Thyroid gland (tissue), 4 donors: ENCODE results near the gene PSMC5. TPM values are rescaled to one million over a fixed set of nuclear protein-coding genes. Genes with fewer than 3 reads are reported as not detected.
"Not testable (repeated sequence)": the region's sequence is repeated elsewhere in the genome, so short reads cannot be mapped to it uniquely, and the experiment has no call there.

Experiments
- DNase-seq, 2 donors: peaks; one replicate each; pipeline ENCODE4 v3.0.0-alpha.2; 2019
- H3K27ac ChIP-seq, 3 donors: fragments of 200-600 bp; sonication (generic); 1 replicate in 2 of 3; 2 replicates in 1 of 3; pipeline ENCODE4 v1.5.1; 2016 to 2019; ENCODE audit warnings: mild to moderate bottlenecking in 1 of 3, moderate library complexity in 1 of 3
- H3K27me3 ChIP-seq: fragments of 200-600 bp; sonication (generic); one replicate; pipeline ENCODE4 v1.5.1; 2019
- H3K36me3 ChIP-seq, 2 donors: fragments of 200-600 bp; sonication (generic); one replicate each; pipeline ENCODE4 v1.5.1; 2016 to 2019
- H3K4me1 ChIP-seq, 2 donors: fragments of 200-600 bp; sonication (generic); one replicate each; pipeline ENCODE4 v1.5.1; 2017 to 2019
- H3K4me3 ChIP-seq, 3 donors: fragments of 200-600 bp; sonication (generic); replicated peaks in 1 of 3; 1 replicate in 2 of 3; 2 replicates in 1 of 3; pipeline ENCODE4 v1.5.1; 2016; ENCODE audit warnings: mild to moderate bottlenecking in 1 of 3
- H3K9me3 ChIP-seq: fragments of 200-600 bp; sonication (generic); one replicate; pipeline ENCODE4 v1.5.1; 2017
- CTCF ChIP-seq, 6 experiments: fragments of 200-600 bp in 3 of 6; fragments of 450-650 bp in 3 of 6; sonication (generic) in 3 of 6; IDR thresholded peaks; one replicate each; pipeline ENCODE4 v1.5.1; 2016 to 2019; ENCODE audit warnings: antibody characterized with exemption in 6 of 6, mild to moderate bottlenecking in 2 of 6, inconsistent platforms in 1 of 6, moderate library complexity in 1 of 6
- POLR2A ChIP-seq, 2 donors: fragments of 450-650 bp; IDR thresholded peaks; one replicate each; pipeline ENCODE4 v1.6.1; 2017; ENCODE audit warnings: antibody characterized with exemption in 2 of 2, mild to moderate bottlenecking in 2 of 2, moderate library complexity in 1 of 2
- WGBS, 2 donors: methylation state at CpG; one replicate each; pipeline ENCODE4 v1.1.5; 2017; 5-methylcytosine and 5-hydroxymethylcytosine counted together
- intact Hi-C: fragments of 100-400 bp; cut with DNase I; formaldehyde crosslinking; loops from one replicate; pipeline ENCODE4 v1.15.1; 2023
- total RNA-seq, 4 donors: library from RNA; depleted of rRNA; stranded (reverse); fragments of >200 nt; gene quantifications; one replicate each; pipeline ENCODE4 v1.2.3, GENCODE V29; 2016

Gene PSMC5
- total RNA-seq, 4 donors from 2014 or later = 79.1 to 98.3 (median 86.4) TPM

- DNase-seq, H3K27ac ChIP-seq, H3K4me3 ChIP-seq, H3K9me3 ChIP-seq, intact Hi-C loops, H3K27me3 ChIP-seq, H3K4me1 ChIP-seq, H3K36me3 ChIP-seq: not testable (repeated sequence)
- WGBS, 2 donors = 69 to 75% methylated on average over 9 of the region's 9 CpGs
Observed at GRCh38 chr17:63878413-63878812, 51.2 kb downstream of the PSMC5 start.

- no peak for DNase-seq
- 79 to 86% methylated on average over 9 to 12 of the region's 12 CpGs for WGBS, 2 donors
Observed at GRCh38 chr17:63880706-63881105, 53.5 kb downstream of the PSMC5 start.

GRCh38 chr17:63881337-63881736, 54.1 kb downstream of the PSMC5 start:
- DNase-seq, H3K36me3 ChIP-seq, H3K27me3 ChIP-seq, H3K4me1 ChIP-seq, H3K27ac ChIP-seq, H3K9me3 ChIP-seq, intact Hi-C loops, H3K4me3 ChIP-seq: not testable (repeated sequence)
- WGBS, 2 donors = 62 to 66% methylated on average over 11 of the region's 11 CpGs

More at GRCh38 chr17:63880706-63881105, 53.5 kb downstream of the PSMC5 start:
- Histone ChIP-seq H3K27me3 (no peaks in the 10 kb centered on the region), H3K4me1 (no peaks in the 10 kb centered on the region), H3K27ac (no peak overlapping the region), H3K36me3 (no peaks in the 10 kb centered on the region), H3K4me3 (no peak overlapping the region), H3K9me3 (no peaks in the 10 kb centered on the region)
- no peak for TF ChIP-seq POLR2A (IDR thresholded peaks at IDR 0.05)
- no peak for TF ChIP-seq CTCF (IDR thresholded peaks at IDR 0.05)
- intact Hi-C loops = no loop called here

Other genes starting within 250 kb of the PSMC5 start
- 10 to 100 TPM; 15.3 to 17.1 (median 16.0) TPM for gene TACO1, start 226.5 kb upstream of the PSMC5 start, total RNA-seq
- 10 to 100 TPM; 38.6 to 68.0 (median 43.8) TPM for gene MAP3K3, start 205.0 kb upstream of the PSMC5 start, total RNA-seq
- 10 to 100 TPM in 1 of 4 donors, 1 to 10 TPM in 3; 3.9 to 10.7 (median 7.2) TPM for gene LIMD2, start 127.3 kb upstream of the PSMC5 start, total RNA-seq
- 10 to 100 TPM; 28.6 to 44.6 (median 32.2) TPM for gene STRADA, start 85.6 kb upstream of the PSMC5 start, total RNA-seq
- gene CCDC47, start 53.8 kb upstream of the PSMC5 start, total RNA-seq = 100 to 1,000 TPM in 1 of 4 donors, 10 to 100 TPM in 3; 69.4 to 120 (median 85.1) TPM
- 100 to 1,000 TPM in 1 of 4 donors, 10 to 100 TPM in 3; 76.3 to 138 (median 89.1) TPM for gene DDX42, start 53.3 kb upstream of the PSMC5 start, total RNA-seq
- 10 to 100 TPM; 37.8 to 64.7 (median 47.2) TPM for gene FTSJ3, start 232 bp downstream of the PSMC5 start, total RNA-seq
- gene SMARCD2, start 15.3 kb downstream of the PSMC5 start, total RNA-seq = 100 to 1,000 TPM in 1 of 4 donors, 10 to 100 TPM in 3; 75.0 to 101 (median 90.4) TPM
- not detected for gene CSH2, start 46.2 kb downstream of the PSMC5 start, total RNA-seq
- not detected for gene GH2, start 54.5 kb downstream of the PSMC5 start, total RNA-seq
- gene CSH1, start 69.1 kb downstream of the PSMC5 start, total RNA-seq = not detected
- gene CSHL1, start 83.8 kb downstream of the PSMC5 start, total RNA-seq = not detected
- gene GH1, start 91.4 kb downstream of the PSMC5 start, total RNA-seq = not detected
- 1 to 10 TPM in 2 of 4 donors, not detected in 2; 1.3 to 1.8 TPM for gene CD79B, start 104.9 kb downstream of the PSMC5 start, total RNA-seq
- 1 to 10 TPM; 2.4 to 7.1 (median 4.0) TPM for gene SCN4A, start 145.5 kb downstream of the PSMC5 start, total RNA-seq
- 1 to 10 TPM; 1.7 to 5.6 (median 4.2) TPM for gene PRR29, start 170.9 kb downstream of the PSMC5 start, total RNA-seq
- 10 to 100 TPM; 20.3 to 41.8 (median 30.6) TPM for gene ICAM2, start 193.2 kb downstream of the PSMC5 start, total RNA-seq